Epithelial cell of proximal tubule (primary cell): ENCODE data around the gene RHOBTB3. TPM values are rescaled to one million over a fixed set of nuclear protein-coding genes. Genes with fewer than 3 reads are reported as not detected.

Experiments used
- DNase-seq: peaks from one replicate; pipeline ENCODE4 v3.0.0-alpha.2; 2011; ENCODE audit warnings: low read depth
- H3K4me3 ChIP-seq: 2 replicates; pipeline ENCODE4 v1.5.1; 2011; ENCODE audit warnings: low read depth, mild to moderate bottlenecking, low read length
- total RNA-seq: library from RNA; depleted of rRNA; stranded (reverse); fragments of >200 nt; gene quantifications from 2 replicates; pipeline ENCODE4 v1.2.3, GENCODE V29; 2015
- TF ChIP-seq, protein P1 (sequence below): conservative IDR thresholded peaks from 2 replicates; pipeline ENCODE4 v1.5.1; 2012; ENCODE audit warnings: low read depth, mild to moderate bottlenecking, low read length

RHOBTB3 gene
- total RNA-seq, 1 donor from 2014 or later: 39.9 TPM

DNA sequence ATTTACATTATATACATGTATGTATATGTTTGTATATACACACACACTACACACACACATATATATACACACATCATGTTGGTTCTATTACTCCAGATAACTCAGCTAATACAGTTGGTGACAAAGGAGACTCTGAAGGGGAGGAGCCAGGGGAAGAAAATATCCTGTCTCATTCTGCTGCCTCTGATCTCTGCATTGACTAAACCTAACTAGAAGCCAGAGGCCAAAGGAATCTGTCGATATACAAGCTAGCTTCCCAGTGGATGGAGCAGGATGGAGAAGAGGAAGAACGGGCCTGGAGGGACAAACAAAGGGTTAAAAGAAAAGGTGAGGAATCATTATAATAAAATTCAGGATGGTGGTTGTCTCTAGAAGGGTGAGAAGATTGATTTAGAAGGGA is 13.7 kb upstream of the RHOBTB3 start:
- no peak for DNase-seq
- TF ChIP-seq, protein P1, sequence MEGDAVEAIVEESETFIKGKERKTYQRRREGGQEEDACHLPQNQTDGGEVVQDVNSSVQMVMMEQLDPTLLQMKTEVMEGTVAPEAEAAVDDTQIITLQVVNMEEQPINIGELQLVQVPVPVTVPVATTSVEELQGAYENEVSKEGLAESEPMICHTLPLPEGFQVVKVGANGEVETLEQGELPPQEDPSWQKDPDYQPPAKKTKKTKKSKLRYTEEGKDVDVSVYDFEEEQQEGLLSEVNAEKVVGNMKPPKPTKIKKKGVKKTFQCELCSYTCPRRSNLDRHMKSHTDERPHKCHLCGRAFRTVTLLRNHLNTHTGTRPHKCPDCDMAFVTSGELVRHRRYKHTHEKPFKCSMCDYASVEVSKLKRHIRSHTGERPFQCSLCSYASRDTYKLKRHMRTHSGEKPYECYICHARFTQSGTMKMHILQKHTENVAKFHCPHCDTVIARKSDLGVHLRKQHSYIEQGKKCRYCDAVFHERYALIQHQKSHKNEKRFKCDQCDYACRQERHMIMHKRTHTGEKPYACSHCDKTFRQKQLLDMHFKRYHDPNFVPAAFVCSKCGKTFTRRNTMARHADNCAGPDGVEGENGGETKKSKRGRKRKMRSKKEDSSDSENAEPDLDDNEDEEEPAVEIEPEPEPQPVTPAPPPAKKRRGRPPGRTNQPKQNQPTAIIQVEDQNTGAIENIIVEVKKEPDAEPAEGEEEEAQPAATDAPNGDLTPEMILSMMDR: no peak
- H3K4me3 ChIP-seq: no peak overlapping the region

DNA sequence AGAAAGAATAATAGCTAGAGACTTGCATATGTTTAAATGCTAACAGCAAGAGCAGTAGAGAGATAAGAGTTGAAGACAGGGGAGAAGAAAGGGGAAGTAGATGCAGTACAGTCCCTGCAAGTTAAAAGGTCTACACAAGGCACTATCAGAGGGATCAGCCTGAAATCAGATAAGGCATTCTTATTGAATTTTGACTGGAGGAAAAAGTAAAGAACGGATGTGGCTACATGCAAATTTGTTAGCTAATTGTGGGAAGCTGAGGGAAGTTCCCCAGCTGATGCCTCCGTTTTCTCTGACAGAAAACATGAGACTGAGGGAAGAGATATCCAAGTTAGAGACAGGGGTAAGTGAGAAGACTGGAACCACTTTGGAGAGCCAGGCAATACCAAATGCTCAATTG is 12.9 kb upstream of the RHOBTB3 start:
- TF ChIP-seq, protein P1: no peak
- no peak for DNase-seq
- no peak overlapping the region for H3K4me3 ChIP-seq

DNA sequence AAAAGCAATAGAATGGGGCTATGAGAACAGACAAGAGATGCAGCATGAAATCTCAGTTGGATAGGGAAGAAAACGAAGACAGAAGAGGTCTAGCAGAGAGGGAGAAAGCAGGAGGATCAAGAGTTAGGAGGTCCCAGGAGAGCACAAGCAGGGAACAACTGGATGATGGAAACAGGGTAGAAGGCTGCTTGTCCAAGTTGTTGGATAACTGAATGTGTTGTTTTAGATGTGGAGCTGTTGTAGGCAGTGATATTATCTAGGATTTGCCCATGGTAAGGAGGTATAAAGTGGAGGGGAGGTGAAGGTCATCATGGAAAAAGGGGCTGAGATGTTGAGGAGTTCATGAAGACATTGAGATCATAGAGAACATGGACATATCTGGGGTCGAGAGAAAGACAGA is 12.4 kb upstream of the RHOBTB3 start:
- no peak overlapping the region for H3K4me3 ChIP-seq
- DNase-seq: no peak
- TF ChIP-seq, protein P1: no peak

DNA sequence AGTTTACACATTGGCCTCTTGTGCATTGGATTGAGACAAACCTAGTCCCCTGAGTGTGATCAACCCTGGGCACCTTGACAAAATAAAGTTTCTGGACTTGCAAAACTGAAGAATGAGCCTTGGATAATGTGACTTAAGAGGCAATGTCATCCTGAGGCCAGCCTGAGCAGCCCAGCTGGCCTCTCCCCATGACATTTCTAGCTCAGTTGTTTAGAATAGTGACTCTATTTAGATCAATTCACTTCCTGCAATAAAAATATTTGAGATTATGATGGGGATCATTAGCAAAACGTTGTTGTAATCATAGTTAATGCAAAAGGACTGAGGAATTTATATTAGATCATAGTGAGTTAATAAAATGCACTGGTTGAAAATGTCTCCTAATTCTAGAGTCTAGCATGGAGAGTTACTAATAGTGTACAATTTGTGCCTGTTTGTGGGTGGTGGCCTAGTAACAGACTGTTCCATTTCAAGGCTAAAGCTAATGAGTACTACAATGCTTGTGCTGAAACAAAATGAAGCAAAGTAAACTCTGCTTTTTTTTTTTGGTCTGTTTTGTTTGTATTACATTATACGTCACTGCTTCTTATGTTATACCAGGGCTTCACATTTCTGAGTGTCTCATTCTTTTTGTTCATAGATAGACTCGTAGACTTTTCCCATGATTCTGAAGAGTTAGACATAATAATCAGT is 10.9 kb upstream of the RHOBTB3 start:
- no peak overlapping the region for H3K4me3 ChIP-seq
- DNase-seq: no peak
- TF ChIP-seq, protein P1: no peak

DNA sequence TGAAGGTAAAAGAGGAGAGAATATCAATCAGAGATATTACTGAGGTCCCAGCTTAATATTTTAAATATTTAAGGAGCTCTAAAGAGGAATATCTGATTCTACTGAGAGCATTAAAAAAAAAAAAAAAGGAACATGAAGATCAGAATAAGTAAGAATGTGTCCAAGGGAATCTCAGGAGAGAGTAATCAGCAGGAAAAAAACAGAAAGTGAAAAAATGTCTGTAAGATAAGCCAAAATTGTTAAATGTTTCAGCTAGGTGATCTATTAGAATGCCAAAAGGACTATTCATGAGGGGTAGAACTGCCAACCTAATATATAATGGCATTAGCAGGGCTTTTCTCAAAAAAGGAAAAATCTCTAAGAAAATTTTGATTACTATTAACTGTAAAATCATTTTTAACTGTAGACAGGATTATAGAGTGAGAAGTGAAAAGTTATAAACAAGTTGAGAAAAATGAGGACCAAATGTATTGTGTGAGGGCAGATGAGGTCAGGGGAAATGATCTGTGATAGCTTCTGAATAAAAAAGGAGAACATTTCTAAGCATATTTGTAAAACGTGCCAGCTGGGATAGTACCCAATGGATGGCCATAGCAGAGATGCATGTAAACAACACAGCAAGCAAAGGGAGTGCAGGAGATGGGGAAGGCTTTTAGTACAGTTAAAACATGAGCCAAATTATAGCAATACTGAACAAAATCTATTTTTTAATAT is 9.4 kb upstream of the RHOBTB3 start:
- no peak for DNase-seq
- no peak overlapping the region for H3K4me3 ChIP-seq
- TF ChIP-seq, protein P1: no peak

DNA sequence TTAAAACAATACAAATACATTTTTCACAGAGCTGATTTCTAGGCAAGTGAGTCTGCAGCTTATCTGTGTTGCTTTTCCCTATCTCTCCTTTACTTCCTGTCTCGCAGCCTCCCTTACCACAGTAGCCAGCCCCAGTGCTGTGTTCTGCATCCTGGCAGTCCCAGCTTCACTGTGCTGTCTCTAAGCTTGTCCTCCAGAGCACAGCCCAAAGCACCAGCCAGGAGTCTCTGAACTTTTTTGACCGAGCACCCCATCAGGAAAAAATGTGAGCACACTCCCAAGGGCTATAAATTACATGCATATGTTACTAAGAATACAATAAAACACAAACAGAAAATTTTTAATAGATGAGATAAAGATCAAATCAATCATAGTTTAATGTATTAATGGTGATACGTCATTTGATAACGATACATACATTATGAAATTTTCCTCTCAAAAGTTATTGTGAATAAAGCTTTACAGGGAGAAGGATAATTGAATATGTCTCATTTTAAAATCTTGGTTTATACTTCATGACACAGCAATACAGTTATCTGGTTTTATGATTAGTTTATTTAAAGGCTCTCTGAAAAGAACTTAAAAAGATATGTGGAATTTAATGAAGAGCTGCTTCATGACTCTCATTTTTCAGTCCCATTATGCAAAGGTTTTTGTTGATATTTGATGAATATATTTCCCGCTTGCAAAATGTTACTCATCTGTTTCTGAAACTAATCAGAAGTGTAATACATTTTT is 7.3 kb upstream of the RHOBTB3 start:
- DNase-seq: no peak
- TF ChIP-seq, protein P1: no peak

More for the DNA sequence above, 7.3 kb upstream of the RHOBTB3 start:
- no peak overlapping the region for H3K4me3 ChIP-seq
